G401 (cell line): ENCODE data around the gene CCDC34. TPM values are rescaled to one million over a fixed set of nuclear protein-coding genes. Genes with fewer than 3 reads are reported as not detected.
"Not testable (repeated sequence)": the region's sequence is repeated elsewhere in the genome, so short reads cannot be mapped to it uniquely, and the experiment has no call there.

Experiments
- DNase-seq: peaks from one replicate; pipeline ENCODE4 v3.0.0-alpha.2; 2015; ENCODE audit warnings: low spot score
- in situ Hi-C: cut with HindIII; loops from 2 replicates; pipeline ENCODE4 v1.10.0; 2016; ENCODE audit warnings: low sequenced_read_pairs, mixed read lengths
- total RNA-seq: library from RNA; depleted of rRNA; stranded (reverse); fragments of >200 nt; shearing (Covaris generic); gene quantifications from 2 replicates; pipeline ENCODE4 v1.2.3, GENCODE V29; 2014

The CCDC34 gene
- total RNA-seq, 1 experiment from 2014 or later, result 8.2 TPM

GRCh38 chr11:27334764-27335163, 28.3 kb downstream of the CCDC34 start:
- in situ Hi-C loops, DNase-seq: not testable (repeated sequence)

GRCh38 chr11:27331981-27332380, 31.0 kb downstream of the CCDC34 start:
- in situ Hi-C loops, result no loop called here
- no peak for DNase-seq

GRCh38 chr11:27330633-27331270, 32.3 kb downstream of the CCDC34 start:
- DNase-seq, result no peak
- in situ Hi-C loops, result no loop called here

GRCh38 chr11:27329867-27330632, 33.0 kb downstream of the CCDC34 start:
- in situ Hi-C loops, result no loop called here
- DNase-seq, result no peak

GRCh38 chr11:27328614-27329013, 34.4 kb downstream of the CCDC34 start:
- DNase-seq, result no peak

GRCh38 chr11:27327064-27327463, 36.0 kb downstream of the CCDC34 start:
- in situ Hi-C loops, DNase-seq: not testable (repeated sequence)

More at GRCh38 chr11:27328614-27329013, 34.4 kb downstream of the CCDC34 start:
- in situ Hi-C loops, result no loop called here

- in situ Hi-C loops, DNase-seq: not testable (repeated sequence)
Measured at GRCh38 chr11:27322196-27322595, 40.8 kb downstream of the CCDC34 start.

- DNase-seq, in situ Hi-C loops: not testable (repeated sequence)
Measured at GRCh38 chr11:27321340-27321739, 41.7 kb downstream of the CCDC34 start.

- in situ Hi-C loops, result no loop called here
- no peak for DNase-seq
Measured at GRCh38 chr11:27319072-27319471, 43.9 kb downstream of the CCDC34 start.

- in situ Hi-C loops, result no loop called here
Measured at GRCh38 chr11:27317751-27318150, 45.3 kb downstream of the CCDC34 start.

GRCh38 chr11:27315836-27316235, 47.2 kb downstream of the CCDC34 start:
- in situ Hi-C loops, result no loop called here
- no peak for DNase-seq

More at GRCh38 chr11:27317751-27318150, 45.3 kb downstream of the CCDC34 start:
- DNase-seq, result no peak

- DNase-seq, result no peak
- in situ Hi-C loops, result no loop called here
Measured at GRCh38 chr11:27313157-27313821, 49.7 kb downstream of the CCDC34 start.

- in situ Hi-C loops, result no loop called here
- no peak for DNase-seq
Measured at GRCh38 chr11:27312110-27312509, 50.9 kb downstream of the CCDC34 start.

- DNase-seq, result no peak
- in situ Hi-C loops, result no loop called here
Measured at GRCh38 chr11:27310707-27311106, 52.3 kb downstream of the CCDC34 start.

- DNase-seq, result no peak
- in situ Hi-C loops, result no loop called here
Measured at GRCh38 chr11:27310182-27310581, 52.8 kb downstream of the CCDC34 start.

GRCh38 chr11:27309046-27309445, 54.0 kb downstream of the CCDC34 start:
- in situ Hi-C loops, result no loop called here
- no peak for DNase-seq

GRCh38 chr11:27307232-27307631, 55.8 kb downstream of the CCDC34 start:
- DNase-seq, result no peak
- in situ Hi-C loops, result no loop called here

GRCh38 chr11:27305751-27306150, 57.3 kb downstream of the CCDC34 start:
- in situ Hi-C loops, result no loop called here
- no peak for DNase-seq

GRCh38 chr11:27304514-27304913, 58.5 kb downstream of the CCDC34 start:
- DNase-seq, result no peak
- in situ Hi-C loops, result no loop called here

- DNase-seq, result no peak
- in situ Hi-C loops, result no loop called here
Measured at GRCh38 chr11:27303903-27304302, 59.1 kb downstream of the CCDC34 start.
